ENCODE results near the gene KLF1. TPM values are rescaled to one million over a fixed set of nuclear protein-coding genes. Genes with fewer than 3 reads are reported as not detected.
"Not testable (repeated sequence)": the region's sequence is repeated elsewhere in the genome, so short reads cannot be mapped to it uniquely, and the experiment has no call there.

KLF1 gene
- total and polyA plus RNA-seq, 4 donors = 0.26 to 3.0 (median 0.44) TPM

DNA sequence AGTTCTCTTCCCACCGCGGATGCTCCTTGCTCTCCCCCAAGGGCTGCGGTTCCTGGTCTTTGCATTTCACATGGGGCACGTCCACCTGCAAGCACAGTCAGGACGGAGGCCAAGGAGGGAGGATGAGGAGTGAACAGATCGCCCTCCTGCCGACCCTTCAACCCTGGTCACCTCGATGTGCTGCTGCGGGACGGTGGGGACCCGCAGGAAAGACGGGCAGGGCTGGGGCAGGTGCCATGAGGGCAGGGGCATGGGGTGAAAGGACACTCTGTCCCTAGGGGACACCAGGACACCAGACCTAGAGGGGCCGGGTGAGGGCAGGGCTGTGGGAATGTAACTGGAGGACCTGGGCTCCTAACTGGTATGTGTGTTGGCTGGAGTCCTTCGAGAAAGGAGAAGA, 31.3 kb upstream of the KLF1 start:
- Histone ChIP-seq H3K27ac (ENCODE audit: low read depth in 1 of 2, low read length in 1 of 2) (no peak overlapping the region), H3K9me3 (ENCODE audit: control insufficient read depth in 4 of 4, insufficient read depth in 3 of 4, low read length in 3 of 4) (no peaks in the 10 kb centered on the region), H3K4me1 (ENCODE audit: control insufficient read depth in 5 of 5, insufficient read depth in 5 of 5, low read length in 5 of 5) (peaks cover 0 to 11% (median 6%) of the 10 kb centered on the region in 5 donors), H3K36me3 (ENCODE audit: control insufficient read depth in 4 of 4, insufficient read depth in 4 of 4, low read length in 4 of 4) (peaks cover 6 to 12% (median 7%) of the 10 kb centered on the region in 4 donors), H3K9ac (ENCODE audit: insufficient read depth in 1 of 2, low read length in 2 of 2) (no peak overlapping the region), H3K27me3 (ENCODE audit: control insufficient read depth in 3 of 3, insufficient read depth in 3 of 3, low read length in 2 of 3) (no peaks in the 10 kb centered on the region), H3K4me3 (no peak overlapping the region)
- TF ChIP-seq, protein P1, sequence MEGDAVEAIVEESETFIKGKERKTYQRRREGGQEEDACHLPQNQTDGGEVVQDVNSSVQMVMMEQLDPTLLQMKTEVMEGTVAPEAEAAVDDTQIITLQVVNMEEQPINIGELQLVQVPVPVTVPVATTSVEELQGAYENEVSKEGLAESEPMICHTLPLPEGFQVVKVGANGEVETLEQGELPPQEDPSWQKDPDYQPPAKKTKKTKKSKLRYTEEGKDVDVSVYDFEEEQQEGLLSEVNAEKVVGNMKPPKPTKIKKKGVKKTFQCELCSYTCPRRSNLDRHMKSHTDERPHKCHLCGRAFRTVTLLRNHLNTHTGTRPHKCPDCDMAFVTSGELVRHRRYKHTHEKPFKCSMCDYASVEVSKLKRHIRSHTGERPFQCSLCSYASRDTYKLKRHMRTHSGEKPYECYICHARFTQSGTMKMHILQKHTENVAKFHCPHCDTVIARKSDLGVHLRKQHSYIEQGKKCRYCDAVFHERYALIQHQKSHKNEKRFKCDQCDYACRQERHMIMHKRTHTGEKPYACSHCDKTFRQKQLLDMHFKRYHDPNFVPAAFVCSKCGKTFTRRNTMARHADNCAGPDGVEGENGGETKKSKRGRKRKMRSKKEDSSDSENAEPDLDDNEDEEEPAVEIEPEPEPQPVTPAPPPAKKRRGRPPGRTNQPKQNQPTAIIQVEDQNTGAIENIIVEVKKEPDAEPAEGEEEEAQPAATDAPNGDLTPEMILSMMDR (IDR thresholded peaks at IDR 0.05; ENCODE audit: control extremely low read depth, extremely low read depth) = no peak
- DNase-seq (no peak), ATAC-seq (ENCODE audit: insufficient read depth, low FRiP score) (no peak)
- WGBS, 2 donors = 92 to 94% methylated on average over 14 of the region's 14 CpGs

DNA sequence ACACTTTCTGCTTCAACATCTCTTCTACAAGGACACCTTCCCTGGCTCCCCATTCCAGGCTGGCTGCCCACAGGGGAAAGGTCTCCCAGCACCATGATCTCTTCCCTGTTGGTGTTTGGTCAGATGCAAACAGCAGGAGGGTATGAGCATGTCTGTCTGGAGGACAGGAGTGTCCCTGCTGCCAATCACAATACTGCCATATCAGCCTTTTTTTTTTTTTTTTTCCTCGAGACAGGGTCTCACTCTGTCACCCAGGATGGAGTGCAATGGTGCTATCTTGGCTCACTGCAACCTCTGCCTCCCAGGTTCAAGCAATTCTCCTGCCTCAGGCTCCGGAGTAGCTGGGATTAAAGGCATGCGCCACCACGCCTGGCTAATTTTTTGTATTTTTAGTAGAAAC, 28.9 kb upstream of the KLF1 start:
- H3K36me3 ChIP-seq (ENCODE audit: control insufficient read depth in 4 of 4, insufficient read depth in 4 of 4, low read length in 4 of 4); H3K9me3 ChIP-seq (ENCODE audit: control insufficient read depth in 4 of 4, insufficient read depth in 3 of 4, low read length in 3 of 4); H3K9ac ChIP-seq (ENCODE audit: insufficient read depth in 1 of 2, low read length in 2 of 2); ATAC-seq (ENCODE audit: insufficient read depth, low FRiP score); H3K27ac ChIP-seq (ENCODE audit: low read depth in 1 of 2, low read length in 1 of 2); H3K27me3 ChIP-seq (ENCODE audit: control insufficient read depth in 3 of 3, insufficient read depth in 3 of 3, low read length in 2 of 3); H3K4me3 ChIP-seq; DNase-seq: not testable (repeated sequence)
- 85 to 91% methylated on average over 4 of the region's 4 CpGs for WGBS, 2 donors
- H3K4me1 ChIP-seq (ENCODE audit: control insufficient read depth in 5 of 5, insufficient read depth in 5 of 5, low read length in 5 of 5) = peaks cover 0 to 22% (median 13%) of the 10 kb centered on the region in 5 donors

DNA sequence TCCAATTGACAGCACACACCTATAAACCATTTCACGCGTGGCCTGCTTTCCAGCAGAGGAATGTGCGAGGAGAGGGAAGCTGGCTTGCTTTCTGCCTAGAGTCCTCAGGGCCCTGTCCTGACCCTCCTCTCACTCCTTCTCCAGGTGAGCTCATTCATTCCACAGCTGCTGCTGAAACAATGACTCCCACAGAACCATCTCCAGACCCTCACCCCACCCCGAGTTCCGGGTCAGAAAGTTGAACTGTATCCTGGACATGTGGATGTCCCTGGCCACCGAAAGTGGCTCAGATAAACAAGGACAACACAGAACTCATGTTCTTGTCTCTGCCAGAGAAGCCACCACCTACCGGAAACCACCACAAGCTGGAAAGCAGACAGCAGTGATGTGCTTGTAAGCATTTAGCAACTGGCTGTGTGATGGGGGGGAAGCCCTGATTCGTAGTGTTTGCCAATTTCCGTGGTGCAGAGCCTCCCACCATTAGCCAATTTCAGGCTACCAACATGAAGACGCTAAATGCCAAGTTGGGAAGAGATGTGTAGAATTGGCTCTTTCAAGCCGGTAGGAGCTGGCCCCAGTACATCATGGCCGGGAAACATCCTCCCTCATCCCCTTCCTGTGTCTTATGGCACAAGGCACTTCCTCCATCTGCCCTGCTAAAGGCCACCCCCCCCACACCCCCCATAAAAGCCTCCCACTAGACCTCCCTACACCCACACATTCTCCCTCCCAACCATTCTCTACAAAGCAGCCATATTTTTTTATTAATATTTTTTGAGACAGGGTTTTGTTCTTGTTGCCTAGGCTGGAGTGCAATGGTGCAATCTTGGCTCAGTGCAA, 27.1 kb upstream of the KLF1 start:
- TF ChIP-seq, protein P1 (IDR thresholded peaks at IDR 0.05; ENCODE audit: control extremely low read depth, extremely low read depth) = no peak
- Histone ChIP-seq H3K4me3 (no peak overlapping the region), H3K27ac (ENCODE audit: low read depth in 1 of 2, low read length in 1 of 2) (peak overlapping the region in 1 of 2 donors; percentile 50), H3K27me3 (ENCODE audit: control insufficient read depth in 3 of 3, insufficient read depth in 3 of 3, low read length in 2 of 3) (no peaks in the 10 kb centered on the region), H3K9me3 (ENCODE audit: control insufficient read depth in 4 of 4, insufficient read depth in 3 of 4, low read length in 3 of 4) (no peaks in the 10 kb centered on the region), H3K9ac (ENCODE audit: insufficient read depth in 1 of 2, low read length in 2 of 2) (peak overlapping the region in 1 of 2 donors; percentile 57), H3K36me3 (ENCODE audit: control insufficient read depth in 4 of 4, insufficient read depth in 4 of 4, low read length in 4 of 4) (no peaks in the 10 kb centered on the region), H3K4me1 (ENCODE audit: control insufficient read depth in 5 of 5, insufficient read depth in 5 of 5, low read length in 5 of 5) (peaks cover 0 to 22% (median 13%) of the 10 kb centered on the region in 5 donors)
- DNase-seq (peak; percentile 64 to 82 (median 75)), ATAC-seq (ENCODE audit: insufficient read depth, low FRiP score) (no peak)
- WGBS, 2 donors = 19 to 42% methylated on average over 12 of the region's 12 CpGs

DNA sequence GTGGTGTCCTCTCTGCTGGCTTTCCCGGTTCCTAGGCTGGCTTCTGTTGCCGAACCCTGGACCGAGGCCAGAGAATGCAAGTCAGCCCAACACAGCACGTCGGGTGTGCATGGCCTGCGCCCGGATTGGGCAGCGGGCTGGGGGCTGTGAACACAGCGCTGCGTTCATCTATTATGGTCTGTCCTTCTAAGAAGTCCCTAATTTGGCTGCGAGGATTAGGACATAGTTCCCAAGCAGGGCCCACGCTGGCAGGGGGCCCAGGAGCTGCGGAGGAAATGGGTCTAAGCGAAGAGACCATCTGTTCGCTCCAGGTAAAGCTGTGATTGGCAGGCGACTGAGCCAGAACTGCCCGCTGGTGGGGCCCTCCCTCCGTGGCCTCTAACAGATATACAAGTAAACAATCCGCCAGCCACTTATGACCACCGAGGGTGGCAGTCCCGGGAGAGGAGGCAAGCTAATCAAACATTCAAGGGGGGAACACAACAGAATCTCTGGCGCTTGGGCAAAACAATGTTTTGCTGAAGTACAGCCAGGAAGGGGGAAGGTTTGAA, 26.1 kb upstream of the KLF1 start:
- DNase-seq = peak; percentile 96 to 97 (median 97)
- H3K4me1 ChIP-seq (ENCODE audit: control insufficient read depth in 5 of 5, insufficient read depth in 5 of 5, low read length in 5 of 5) = peaks cover 0 to 22% (median 13%) of the 10 kb centered on the region in 5 donors
- H3K4me3 ChIP-seq = no peak overlapping the region
- 4 to 9% methylated on average over 22 of the region's 22 CpGs for WGBS, 2 donors
- H3K27ac ChIP-seq (ENCODE audit: low read depth in 1 of 2, low read length in 1 of 2) = peak overlapping the region; percentile 45 to 60
- no peaks in the 10 kb centered on the region for H3K9me3 ChIP-seq (ENCODE audit: control insufficient read depth in 4 of 4, insufficient read depth in 3 of 4, low read length in 3 of 4)
- H3K9ac ChIP-seq (ENCODE audit: insufficient read depth in 1 of 2, low read length in 2 of 2) = peak overlapping the region in 1 of 2 donors; percentile 69
- no peaks in the 10 kb centered on the region for H3K36me3 ChIP-seq (ENCODE audit: control insufficient read depth in 4 of 4, insufficient read depth in 4 of 4, low read length in 4 of 4)
- TF ChIP-seq, protein P1 (IDR thresholded peaks at IDR 0.05; ENCODE audit: control extremely low read depth, extremely low read depth) = no peak
- ATAC-seq (ENCODE audit: insufficient read depth, low FRiP score) = no peak
- no peaks in the 10 kb centered on the region for H3K27me3 ChIP-seq (ENCODE audit: control insufficient read depth in 3 of 3, insufficient read depth in 3 of 3, low read length in 2 of 3)
